ENCODE results near the gene ERICH3.

The ERICH3 gene

GRCh38 chr1:74609810-74610371 lies 63.7 kb downstream of the ERICH3 start:
- Histone ChIP-seq H3K27me3 (ENCODE audit: insufficient read depth, poor library complexity, severe bottlenecking) (peaks cover 2% of the 10 kb centered on the region), H3K4me3 (replicated peaks; ENCODE audit: insufficient read depth, low read length) (no peak overlapping the region), H3K27ac (replicated peaks) (no peak overlapping the region)
- DNase-seq (ENCODE audit: low read depth in 1 of 2, low spot score in 1 of 2) = no peak
- TF ChIP-seq POLR2AphosphoS5 (IDR thresholded peaks at IDR 0.05; ENCODE audit: low read depth) = no peak
- TF ChIP-seq CTCF (IDR thresholded peaks at IDR 0.05; ENCODE audit: insufficient read depth, low read length) = no peak
- TF ChIP-seq SPI1 (IDR thresholded peaks at IDR 0.05; ENCODE audit: borderline replicate concordance, low read depth) = no peak
- no peak for TF ChIP-seq GABPA (IDR thresholded peaks at IDR 0.05; ENCODE audit: low read depth)
- TF ChIP-seq REST (IDR thresholded peaks at IDR 0.05; ENCODE audit: insufficient replicate concordance, low read depth) = no peak

DNA sequence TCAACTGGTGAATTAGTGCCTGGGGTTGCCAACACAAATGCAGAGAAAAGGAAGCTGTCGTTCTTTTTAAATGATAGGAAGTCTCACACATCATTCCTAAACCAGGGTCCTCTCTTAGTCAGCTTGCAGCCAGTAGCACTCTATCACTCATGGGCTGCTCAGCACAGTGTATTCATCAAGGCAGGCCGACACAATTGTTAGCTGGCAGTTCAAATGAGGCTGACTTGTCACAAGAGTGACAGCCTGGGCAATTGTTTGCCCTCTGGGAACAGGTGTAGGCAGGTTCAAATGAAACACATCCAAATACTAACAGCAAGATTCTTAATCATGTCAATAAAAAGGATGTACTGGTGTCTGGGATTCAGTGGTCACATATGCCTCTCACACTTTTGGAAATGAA lies 76.9 kb downstream of the ERICH3 start:
- Histone ChIP-seq H3K27ac (replicated peaks) (no peak overlapping the region), H3K27me3 (ENCODE audit: insufficient read depth, poor library complexity, severe bottlenecking) (no peaks in the 10 kb centered on the region), H3K4me3 (replicated peaks; ENCODE audit: insufficient read depth, low read length) (no peak overlapping the region)
- DNase-seq (ENCODE audit: low read depth in 1 of 2, low spot score in 1 of 2) = no peak
- TF ChIP-seq POLR2AphosphoS5 (IDR thresholded peaks at IDR 0.05; ENCODE audit: low read depth) (no peak), REST (IDR thresholded peaks at IDR 0.05; ENCODE audit: insufficient replicate concordance, low read depth) (no peak), CTCF (IDR thresholded peaks at IDR 0.05; ENCODE audit: insufficient read depth, low read length) (no peak), GABPA (IDR thresholded peaks at IDR 0.05; ENCODE audit: low read depth) (no peak), SPI1 (IDR thresholded peaks at IDR 0.05; ENCODE audit: borderline replicate concordance, low read depth) (no peak)

DNA sequence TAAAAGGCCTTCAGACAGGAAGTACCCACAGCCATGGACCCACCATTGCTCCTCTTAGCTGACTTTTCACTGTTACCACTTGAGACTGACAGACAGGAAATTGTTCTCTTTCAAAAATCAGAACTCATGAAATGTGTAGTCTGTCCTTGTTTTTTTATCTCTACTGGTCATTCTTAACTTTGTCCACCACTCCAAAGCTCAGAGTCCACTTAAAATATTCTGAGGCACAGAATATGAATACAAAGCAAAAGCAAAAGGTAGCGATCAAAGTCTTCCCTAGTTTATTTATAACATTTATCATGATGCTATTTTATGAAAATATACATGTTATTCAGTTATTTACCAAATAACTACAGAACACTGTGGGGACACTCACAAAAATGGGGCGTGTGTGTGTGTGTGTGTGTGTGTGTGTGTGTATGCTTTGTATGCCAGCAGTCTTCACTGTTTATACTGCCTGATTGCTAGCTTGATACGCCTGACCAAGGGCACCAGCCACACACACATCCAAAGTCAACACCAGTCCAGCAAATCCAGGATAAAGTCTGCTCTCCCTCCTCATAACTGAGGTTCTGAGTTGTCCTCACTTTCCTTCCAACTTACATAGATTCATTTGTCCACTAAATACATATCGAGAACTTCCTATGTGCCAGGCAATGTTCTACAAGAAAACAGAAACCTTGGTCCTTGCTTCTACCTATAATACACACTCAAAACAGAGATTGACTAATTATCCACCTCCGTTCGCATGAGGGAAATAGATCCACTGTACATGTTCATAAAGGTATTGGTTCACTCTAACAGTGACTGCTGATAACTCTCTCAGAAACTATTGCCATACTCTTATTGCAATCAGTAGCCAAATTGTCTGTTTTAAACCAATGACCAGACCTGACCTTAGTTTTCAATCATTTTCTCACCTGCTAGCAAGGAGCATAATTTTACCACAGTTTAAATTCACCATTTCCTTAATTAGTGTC lies 79.4 kb downstream of the ERICH3 start:
- no peaks in the 10 kb centered on the region for H3K27me3 ChIP-seq (ENCODE audit: insufficient read depth, poor library complexity, severe bottlenecking)
- TF ChIP-seq SPI1 (IDR thresholded peaks at IDR 0.05; ENCODE audit: borderline replicate concordance, low read depth) (no peak), POLR2AphosphoS5 (IDR thresholded peaks at IDR 0.05; ENCODE audit: low read depth) (no peak), REST (IDR thresholded peaks at IDR 0.05; ENCODE audit: insufficient replicate concordance, low read depth) (no peak), GABPA (IDR thresholded peaks at IDR 0.05; ENCODE audit: low read depth) (no peak), CTCF (IDR thresholded peaks at IDR 0.05; ENCODE audit: insufficient read depth, low read length) (no peak)
- no peak for DNase-seq (ENCODE audit: low read depth in 1 of 2, low spot score in 1 of 2)

More for the DNA sequence above, 79.4 kb downstream of the ERICH3 start:
- Histone ChIP-seq H3K4me3 (replicated peaks; ENCODE audit: insufficient read depth, low read length) (no peak overlapping the region), H3K27ac (replicated peaks) (no peak overlapping the region)
